ENCODE measurements around the gene RNF207. TPM values are rescaled to one million over a fixed set of nuclear protein-coding genes. Genes with fewer than 3 reads are reported as not detected.

RNF207 gene
- total RNA-seq, 1 donor: 110 TPM

DNA sequence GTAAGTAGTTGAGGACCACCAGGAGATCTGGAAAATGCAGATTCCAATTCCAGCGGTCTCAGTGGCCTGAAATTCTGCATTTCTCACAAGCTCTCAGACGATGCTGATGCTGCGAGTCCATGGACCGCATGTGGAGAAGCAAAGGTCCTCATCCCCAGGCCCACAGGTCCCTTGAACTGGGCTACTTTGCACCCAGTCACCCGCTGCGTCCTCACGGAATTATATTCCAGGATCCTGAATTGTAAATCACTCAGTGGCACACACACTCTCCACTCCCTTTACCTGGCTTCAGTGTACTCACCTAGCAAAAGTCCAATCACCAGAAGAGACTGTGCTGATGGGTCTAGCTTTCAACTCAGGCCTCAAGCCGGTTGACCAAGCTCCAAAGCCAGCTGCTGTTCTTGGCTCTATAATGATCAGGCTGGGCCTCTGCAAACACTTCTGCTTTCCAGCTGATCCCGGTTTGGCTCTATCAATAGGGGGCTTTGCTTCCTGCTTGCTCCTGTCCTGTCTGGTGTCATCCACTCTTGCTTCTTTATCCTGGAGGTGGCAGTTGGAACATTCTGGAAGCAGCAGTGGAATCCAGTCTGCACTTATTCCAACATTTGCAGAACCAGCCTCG, 5.6 kb upstream of the RNF207 start:
- TF ChIP-seq, protein P1, sequence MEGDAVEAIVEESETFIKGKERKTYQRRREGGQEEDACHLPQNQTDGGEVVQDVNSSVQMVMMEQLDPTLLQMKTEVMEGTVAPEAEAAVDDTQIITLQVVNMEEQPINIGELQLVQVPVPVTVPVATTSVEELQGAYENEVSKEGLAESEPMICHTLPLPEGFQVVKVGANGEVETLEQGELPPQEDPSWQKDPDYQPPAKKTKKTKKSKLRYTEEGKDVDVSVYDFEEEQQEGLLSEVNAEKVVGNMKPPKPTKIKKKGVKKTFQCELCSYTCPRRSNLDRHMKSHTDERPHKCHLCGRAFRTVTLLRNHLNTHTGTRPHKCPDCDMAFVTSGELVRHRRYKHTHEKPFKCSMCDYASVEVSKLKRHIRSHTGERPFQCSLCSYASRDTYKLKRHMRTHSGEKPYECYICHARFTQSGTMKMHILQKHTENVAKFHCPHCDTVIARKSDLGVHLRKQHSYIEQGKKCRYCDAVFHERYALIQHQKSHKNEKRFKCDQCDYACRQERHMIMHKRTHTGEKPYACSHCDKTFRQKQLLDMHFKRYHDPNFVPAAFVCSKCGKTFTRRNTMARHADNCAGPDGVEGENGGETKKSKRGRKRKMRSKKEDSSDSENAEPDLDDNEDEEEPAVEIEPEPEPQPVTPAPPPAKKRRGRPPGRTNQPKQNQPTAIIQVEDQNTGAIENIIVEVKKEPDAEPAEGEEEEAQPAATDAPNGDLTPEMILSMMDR (IDR thresholded peaks at IDR 0.05; ENCODE audit: insufficient read depth, low read depth, low read length): no peak
- DNase-seq (ENCODE audit: low read depth): no peak
- H3K4me3 ChIP-seq (ENCODE audit: low read depth, low read length): peak overlapping the region; percentile 98

DNA sequence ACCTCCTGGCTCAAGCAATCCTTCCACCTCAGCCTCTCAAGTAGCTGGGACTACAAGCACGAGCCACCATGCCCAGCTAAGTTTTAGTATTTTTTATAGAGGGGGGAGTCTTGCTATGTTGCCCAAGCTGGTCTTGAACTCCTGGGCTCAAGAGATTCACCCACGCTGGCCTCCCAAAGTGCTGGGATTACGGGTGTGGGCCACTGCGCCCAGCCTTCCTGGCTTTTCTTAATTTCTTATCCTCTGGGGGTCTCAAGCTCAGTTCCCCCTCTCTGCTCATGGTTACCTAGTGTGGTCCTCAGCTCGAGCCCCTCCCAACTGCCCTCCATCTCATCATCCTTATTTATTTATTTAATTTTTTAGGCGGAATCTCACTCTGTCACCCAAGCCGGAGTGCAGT, 3.7 kb upstream of the RNF207 start:
- no peak for DNase-seq (ENCODE audit: low read depth)
- no peak overlapping the region for H3K4me3 ChIP-seq (ENCODE audit: low read depth, low read length)
- TF ChIP-seq, protein P1 (IDR thresholded peaks at IDR 0.05; ENCODE audit: insufficient read depth, low read depth, low read length): no peak

DNA sequence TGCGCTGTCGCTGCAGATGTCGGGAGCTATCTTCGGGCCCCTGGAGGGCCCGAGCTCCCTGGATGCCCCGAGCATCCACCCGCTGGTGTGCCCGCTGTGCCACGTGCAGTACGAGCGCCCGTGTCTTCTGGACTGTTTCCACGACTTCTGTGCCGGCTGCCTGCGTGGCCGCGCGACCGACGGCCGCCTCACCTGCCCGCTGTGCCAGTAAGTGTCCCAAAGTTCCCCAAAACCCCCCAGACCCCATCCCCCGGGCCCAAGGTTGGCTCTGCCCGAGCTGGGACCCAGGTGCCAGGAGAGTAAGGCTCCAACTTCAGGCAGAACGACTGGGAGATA, 569 bp downstream of the RNF207 start:
- DNase-seq (ENCODE audit: low read depth): no peak
- TF ChIP-seq, protein P1 (IDR thresholded peaks at IDR 0.05; ENCODE audit: insufficient read depth, low read depth, low read length): no peak
- peak overlapping the region; percentile 62 for H3K4me3 ChIP-seq (ENCODE audit: low read depth, low read length)

DNA sequence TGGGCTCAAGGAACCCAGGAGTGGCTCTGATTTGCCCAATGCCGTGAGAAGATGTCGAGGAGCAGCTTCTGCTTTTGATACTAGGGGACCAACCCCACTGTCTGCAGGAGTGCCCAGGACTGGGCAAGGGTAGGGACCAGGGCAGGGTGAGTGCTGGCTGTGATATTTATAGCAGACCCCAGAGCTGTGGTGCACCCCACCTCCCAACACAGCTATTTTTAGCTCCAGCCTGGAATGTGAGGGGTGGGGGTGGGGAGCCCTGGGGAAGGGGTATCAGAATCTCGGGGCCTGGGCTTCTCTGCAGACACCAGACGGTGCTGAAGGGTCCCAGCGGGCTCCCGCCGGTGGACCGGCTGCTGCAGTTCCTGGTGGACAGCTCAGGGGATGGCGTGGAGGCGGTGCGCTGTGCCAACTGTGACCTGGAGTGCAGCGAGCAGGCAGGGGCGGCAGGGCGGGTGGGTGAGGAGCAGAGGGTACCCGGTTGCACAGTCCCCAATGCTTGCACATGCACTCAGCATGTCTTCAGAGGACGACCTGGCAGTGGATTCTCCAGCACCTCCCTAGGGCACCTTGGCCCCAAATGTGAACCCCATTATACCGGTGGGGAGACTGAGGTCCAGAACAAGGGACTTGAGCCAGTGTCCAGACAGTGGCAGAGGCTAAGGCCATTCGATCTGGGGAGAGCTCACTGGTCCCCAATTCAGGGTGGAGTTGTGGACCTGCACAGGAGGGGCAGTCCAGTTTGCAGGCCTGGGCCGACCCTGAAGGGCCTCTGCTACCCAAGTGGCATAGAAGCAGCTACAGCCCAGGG, 1.4 kb downstream of the RNF207 start:
- H3K4me3 ChIP-seq (ENCODE audit: low read depth, low read length): peak overlapping the region; percentile 62
- TF ChIP-seq, protein P1 (IDR thresholded peaks at IDR 0.05; ENCODE audit: insufficient read depth, low read depth, low read length): no peak
- no peak for DNase-seq (ENCODE audit: low read depth)

DNA sequence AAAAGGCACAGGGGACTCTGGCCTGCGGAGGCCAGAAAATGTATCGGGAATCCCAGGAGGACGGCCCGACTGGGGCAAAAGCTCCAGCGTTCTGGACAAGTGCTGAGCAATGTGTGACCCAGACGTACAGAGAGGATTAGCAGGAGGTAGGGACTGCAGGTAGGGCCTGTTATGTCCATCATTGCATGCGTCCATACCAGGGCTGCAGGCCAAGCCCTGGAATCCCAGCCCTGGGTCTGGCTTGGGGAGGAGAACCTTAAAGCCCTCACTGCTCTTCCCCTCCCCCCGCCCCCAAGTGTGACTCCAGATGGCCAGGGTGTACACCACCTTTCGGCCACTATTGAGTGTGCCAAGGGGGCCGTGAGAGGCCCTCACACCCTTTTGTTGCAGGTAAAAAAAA, 2.0 kb downstream of the RNF207 start:
- DNase-seq (ENCODE audit: low read depth): no peak
- TF ChIP-seq, protein P1 (IDR thresholded peaks at IDR 0.05; ENCODE audit: insufficient read depth, low read depth, low read length): no peak
- no peak overlapping the region for H3K4me3 ChIP-seq (ENCODE audit: low read depth, low read length)

DNA sequence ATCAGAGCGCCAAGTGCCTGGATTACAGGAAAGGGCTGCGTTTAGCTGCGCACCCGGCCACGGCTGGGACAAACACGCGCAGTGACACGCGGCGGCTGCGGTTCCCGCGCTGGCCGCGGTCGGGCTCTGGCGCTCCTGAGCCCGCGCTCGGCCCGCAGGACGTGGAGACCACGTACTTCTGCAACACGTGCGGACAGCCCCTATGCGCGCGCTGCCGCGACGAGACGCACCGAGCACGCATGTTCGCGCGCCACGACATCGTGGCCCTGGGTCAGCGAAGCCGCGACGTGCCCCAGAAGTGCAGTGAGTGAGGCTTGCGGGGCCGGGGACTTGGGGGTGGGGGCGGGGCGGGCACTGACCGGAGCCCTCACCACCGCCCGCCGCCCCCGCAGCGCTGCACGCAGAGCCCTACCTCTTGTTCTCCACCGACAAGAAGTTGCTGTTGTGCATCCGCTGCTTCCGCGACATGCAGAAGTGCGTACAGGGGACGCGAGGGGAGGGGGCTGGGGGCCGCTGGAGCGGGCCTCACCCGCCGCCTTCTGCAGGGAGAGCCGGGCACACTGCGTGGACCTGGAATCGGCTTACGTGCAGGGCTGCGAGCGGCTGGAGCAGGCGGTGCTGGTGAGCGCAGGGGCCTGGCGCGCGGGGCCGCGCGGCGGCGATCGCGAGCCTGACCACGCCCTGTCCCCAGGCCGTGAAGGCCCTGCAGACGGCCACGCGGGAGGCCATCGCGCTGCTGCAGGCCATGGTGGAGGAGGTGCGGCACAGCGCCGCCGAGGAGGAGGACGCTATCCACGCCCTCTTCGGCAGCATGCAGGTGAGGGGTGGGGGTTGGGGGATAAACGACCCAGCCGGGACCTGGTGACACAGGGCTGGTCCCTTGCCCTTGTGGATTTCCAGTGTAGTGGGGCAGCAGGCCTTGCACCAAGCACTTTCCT, 3.1 kb downstream of the RNF207 start:
- peak overlapping the region; percentile 36 for H3K4me3 ChIP-seq (ENCODE audit: low read depth, low read length)
- TF ChIP-seq, protein P1 (IDR thresholded peaks at IDR 0.05; ENCODE audit: insufficient read depth, low read depth, low read length): peak; percentile 49
- DNase-seq (ENCODE audit: low read depth): peak; percentile 38

All from fibroblast of villous mesenchyme (primary cell).